NB4 (cell line): ENCODE data around the gene GAPVD1.
A peak's percentile ranks its signal among the peaks of the same experiment; 100 is the strongest.

Source experiments
- DNase-seq: peaks from one replicate; pipeline ENCODE4 v3.0.0; 2010; ENCODE audit warnings: low read depth
- H3K4me3 ChIP-seq: one replicate; pipeline ENCODE4 v1.5.1; 2011; ENCODE audit warnings: mild to moderate bottlenecking, low read depth, low read length, moderate library complexity
- MYC ChIP-seq: IDR thresholded peaks from 2 replicates; pipeline ENCODE4 v1.6.1; 2011; ENCODE audit warnings: low read depth, low read length
- POLR2A ChIP-seq: IDR thresholded peaks from 2 replicates; pipeline ENCODE4 v1.6.1; 2011; ENCODE audit warnings: mild to moderate bottlenecking; ENCODE audit not compliant: insufficient read length; ENCODE audit errors: extremely low read depth
- TF ChIP-seq, protein P1 (sequence below): IDR thresholded peaks from one replicate; pipeline ENCODE4 v1.5.1; 2012; ENCODE audit warnings: low read depth, low read length
- TF ChIP-seq, protein P2 (sequence below): IDR thresholded peaks from 2 replicates; pipeline ENCODE4 v1.6.1; 2011; ENCODE audit warnings: low read depth, low read length

The GAPVD1 gene

DNA sequence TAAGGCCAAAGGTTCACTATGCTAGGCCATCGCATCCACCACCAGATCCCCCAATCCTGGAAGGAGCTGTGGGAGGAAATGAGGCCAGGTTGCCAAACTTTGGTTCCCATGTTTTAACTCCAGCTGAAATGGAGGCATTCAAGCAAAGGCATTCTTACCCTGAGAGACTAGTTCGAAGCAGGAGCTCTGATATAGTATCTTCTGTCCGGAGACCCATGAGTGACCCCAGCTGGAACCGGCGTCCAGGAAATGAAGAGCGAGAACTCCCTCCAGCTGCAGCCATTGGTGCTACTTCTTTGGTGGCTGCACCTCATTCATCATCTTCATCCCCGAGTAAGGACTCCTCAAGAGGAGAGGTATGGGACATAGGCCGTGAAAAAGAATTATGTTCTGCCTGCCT is 75.6 kb downstream of the GAPVD1 start:
- H3K4me3 ChIP-seq: no peak overlapping the region
- DNase-seq: peak; percentile 6
- TF ChIP-seq MYC (no peak), POLR2A (no peak)
- TF ChIP-seq, protein P1, sequence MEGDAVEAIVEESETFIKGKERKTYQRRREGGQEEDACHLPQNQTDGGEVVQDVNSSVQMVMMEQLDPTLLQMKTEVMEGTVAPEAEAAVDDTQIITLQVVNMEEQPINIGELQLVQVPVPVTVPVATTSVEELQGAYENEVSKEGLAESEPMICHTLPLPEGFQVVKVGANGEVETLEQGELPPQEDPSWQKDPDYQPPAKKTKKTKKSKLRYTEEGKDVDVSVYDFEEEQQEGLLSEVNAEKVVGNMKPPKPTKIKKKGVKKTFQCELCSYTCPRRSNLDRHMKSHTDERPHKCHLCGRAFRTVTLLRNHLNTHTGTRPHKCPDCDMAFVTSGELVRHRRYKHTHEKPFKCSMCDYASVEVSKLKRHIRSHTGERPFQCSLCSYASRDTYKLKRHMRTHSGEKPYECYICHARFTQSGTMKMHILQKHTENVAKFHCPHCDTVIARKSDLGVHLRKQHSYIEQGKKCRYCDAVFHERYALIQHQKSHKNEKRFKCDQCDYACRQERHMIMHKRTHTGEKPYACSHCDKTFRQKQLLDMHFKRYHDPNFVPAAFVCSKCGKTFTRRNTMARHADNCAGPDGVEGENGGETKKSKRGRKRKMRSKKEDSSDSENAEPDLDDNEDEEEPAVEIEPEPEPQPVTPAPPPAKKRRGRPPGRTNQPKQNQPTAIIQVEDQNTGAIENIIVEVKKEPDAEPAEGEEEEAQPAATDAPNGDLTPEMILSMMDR: no peak
- TF ChIP-seq, protein P2, sequence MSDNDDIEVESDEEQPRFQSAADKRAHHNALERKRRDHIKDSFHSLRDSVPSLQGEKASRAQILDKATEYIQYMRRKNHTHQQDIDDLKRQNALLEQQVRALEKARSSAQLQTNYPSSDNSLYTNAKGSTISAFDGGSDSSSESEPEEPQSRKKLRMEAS: no peak

DNA sequence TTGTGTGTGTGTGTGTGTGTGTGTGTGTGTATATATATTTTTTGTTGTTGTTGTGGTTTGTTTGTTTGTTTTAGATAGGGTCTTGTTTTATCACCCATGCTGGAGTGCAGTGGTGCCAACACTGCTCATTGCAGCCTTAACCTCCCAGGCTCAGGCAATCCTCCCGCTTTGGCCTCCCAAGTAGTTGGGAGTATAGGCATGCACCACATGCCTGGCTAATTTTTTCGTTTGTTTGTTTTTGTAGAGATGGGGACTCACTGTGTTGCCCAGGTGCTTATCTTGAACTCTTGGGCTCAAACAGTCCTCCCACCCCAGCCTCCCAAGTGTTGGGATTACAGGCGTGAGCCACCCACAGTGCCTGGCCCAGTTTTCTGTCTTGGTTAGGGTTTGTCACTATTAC is 77.3 kb downstream of the GAPVD1 start:
- TF ChIP-seq POLR2A (no peak), MYC (no peak)
- TF ChIP-seq, protein P2: no peak
- TF ChIP-seq, protein P1: no peak
- no peak overlapping the region for H3K4me3 ChIP-seq
- DNase-seq: no peak

DNA sequence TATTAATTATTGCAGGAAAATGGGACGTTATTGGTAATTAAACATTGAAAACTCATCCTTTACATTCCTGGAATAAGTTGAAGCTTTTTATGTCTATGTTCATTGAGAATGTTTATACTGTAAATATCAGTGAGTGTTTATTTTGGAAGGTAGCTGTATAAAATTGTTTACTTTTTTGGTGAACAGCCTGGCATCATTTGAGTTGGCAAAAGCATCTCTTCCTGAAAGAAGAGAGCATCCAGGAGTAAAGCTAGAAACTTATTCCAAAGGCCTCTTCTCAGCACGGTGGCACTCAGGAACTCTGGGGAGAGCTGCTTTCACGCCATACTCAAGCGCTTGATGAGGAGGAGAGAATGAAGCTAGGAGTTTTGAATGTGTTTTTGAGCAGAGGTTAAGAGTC is 79.9 kb downstream of the GAPVD1 start:
- no peak for DNase-seq
- no peak for TF ChIP-seq MYC
- no peak for TF ChIP-seq POLR2A
- TF ChIP-seq, protein P2: no peak
- TF ChIP-seq, protein P1: no peak
- no peak overlapping the region for H3K4me3 ChIP-seq

DNA sequence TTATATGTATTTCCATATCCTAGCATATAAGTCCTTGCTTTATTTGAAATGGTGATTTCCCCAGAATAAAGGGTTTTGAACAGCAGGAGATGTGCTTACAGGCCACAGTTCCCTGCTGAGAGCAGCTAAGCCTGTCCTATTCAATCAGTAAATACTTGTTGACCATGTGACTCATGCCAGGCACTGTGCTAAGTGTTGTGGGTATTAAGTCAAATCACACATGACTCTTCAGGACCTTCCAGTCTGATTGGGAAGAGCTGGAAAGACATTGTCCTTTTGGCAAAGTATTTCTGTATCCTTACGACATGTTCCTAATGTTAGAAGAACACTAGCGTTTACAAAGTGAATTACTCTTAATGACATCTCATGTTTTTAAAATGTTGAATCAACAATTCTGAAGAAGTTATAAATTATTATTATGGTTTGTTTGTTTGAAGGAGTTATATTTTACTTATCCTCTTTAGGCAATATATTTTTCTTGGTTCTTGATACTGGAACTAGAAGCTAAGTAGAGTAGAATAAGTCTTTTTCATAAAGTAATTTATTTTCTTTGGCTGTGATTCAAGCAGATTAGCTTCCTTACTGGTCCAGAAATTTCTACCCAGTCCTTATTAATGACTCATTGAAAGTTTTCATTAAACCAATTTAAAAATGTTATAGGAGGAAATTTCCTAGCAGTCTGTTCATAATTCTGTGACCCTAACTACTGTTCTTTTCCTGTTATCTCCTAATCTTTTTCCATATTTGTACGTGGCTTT is 82.1 kb downstream of the GAPVD1 start:
- no peak overlapping the region for H3K4me3 ChIP-seq
- no peak for DNase-seq
- TF ChIP-seq, protein P2: no peak
- TF ChIP-seq, protein P1: no peak
- no peak for TF ChIP-seq MYC
- no peak for TF ChIP-seq POLR2A

DNA sequence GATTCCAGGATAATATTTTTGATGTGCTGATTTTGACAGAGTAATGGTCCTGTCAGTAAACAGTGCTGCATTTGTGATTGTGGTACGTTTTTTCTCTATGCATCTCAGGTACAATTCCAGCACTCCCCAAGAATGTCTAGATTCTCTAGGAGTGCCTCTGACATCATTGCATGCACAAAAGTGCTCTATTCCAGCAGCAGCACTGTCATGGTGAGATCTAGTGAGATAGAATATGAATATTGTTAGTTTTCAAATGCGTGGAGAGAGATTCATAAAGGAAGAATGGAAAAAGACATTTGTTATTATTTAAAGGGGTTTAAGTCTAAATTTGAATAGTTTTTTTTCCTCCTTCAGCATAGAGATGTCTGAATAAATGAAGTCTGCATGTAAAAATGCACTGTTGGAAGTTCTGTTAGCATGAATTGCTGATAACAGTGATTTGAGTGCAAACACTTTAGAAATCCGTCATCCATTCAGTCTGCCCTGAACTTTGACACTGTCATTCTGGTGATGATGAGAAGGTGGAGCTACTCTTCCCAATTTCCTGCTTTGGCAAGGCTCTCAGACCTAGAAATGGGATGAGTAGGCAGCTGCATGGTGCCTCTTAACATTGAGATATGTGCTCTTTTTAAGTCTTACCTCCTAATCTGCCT is 84.6 kb downstream of the GAPVD1 start:
- no peak overlapping the region for H3K4me3 ChIP-seq
- TF ChIP-seq POLR2A (no peak), MYC (no peak)
- TF ChIP-seq, protein P2: no peak
- TF ChIP-seq, protein P1: no peak
- no peak for DNase-seq
